GM12801 (cell line): ENCODE data around the gene TMX4.

Experiments
- TF ChIP-seq, protein P1 (sequence below): IDR thresholded peaks from one replicate; pipeline ENCODE4 v1.5.1; 2011; ENCODE audit warnings: control low read depth; ENCODE audit not compliant: insufficient read length; ENCODE audit errors: extremely low read depth

Gene TMX4

DNA sequence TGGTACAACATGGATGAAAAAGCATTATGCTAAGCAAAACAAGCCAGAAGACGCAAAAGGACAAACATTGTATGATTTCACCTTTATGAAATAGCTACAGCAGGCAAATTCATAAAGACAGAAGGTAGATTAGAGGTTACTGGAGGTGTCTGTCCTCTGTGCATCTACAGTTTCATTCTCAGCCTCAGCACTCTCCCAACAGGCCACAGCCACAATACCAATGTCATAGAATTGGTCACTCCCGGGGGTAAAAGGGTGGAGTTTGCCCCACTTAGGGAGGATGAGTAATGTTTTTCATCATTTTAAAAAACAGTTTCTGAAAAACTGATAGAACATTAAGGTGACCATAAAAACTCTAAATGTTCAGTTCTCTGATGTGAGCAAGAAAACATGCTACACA, 17.2 kb upstream of the TMX4 start:
- TF ChIP-seq, protein P1, sequence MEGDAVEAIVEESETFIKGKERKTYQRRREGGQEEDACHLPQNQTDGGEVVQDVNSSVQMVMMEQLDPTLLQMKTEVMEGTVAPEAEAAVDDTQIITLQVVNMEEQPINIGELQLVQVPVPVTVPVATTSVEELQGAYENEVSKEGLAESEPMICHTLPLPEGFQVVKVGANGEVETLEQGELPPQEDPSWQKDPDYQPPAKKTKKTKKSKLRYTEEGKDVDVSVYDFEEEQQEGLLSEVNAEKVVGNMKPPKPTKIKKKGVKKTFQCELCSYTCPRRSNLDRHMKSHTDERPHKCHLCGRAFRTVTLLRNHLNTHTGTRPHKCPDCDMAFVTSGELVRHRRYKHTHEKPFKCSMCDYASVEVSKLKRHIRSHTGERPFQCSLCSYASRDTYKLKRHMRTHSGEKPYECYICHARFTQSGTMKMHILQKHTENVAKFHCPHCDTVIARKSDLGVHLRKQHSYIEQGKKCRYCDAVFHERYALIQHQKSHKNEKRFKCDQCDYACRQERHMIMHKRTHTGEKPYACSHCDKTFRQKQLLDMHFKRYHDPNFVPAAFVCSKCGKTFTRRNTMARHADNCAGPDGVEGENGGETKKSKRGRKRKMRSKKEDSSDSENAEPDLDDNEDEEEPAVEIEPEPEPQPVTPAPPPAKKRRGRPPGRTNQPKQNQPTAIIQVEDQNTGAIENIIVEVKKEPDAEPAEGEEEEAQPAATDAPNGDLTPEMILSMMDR = no peak

DNA sequence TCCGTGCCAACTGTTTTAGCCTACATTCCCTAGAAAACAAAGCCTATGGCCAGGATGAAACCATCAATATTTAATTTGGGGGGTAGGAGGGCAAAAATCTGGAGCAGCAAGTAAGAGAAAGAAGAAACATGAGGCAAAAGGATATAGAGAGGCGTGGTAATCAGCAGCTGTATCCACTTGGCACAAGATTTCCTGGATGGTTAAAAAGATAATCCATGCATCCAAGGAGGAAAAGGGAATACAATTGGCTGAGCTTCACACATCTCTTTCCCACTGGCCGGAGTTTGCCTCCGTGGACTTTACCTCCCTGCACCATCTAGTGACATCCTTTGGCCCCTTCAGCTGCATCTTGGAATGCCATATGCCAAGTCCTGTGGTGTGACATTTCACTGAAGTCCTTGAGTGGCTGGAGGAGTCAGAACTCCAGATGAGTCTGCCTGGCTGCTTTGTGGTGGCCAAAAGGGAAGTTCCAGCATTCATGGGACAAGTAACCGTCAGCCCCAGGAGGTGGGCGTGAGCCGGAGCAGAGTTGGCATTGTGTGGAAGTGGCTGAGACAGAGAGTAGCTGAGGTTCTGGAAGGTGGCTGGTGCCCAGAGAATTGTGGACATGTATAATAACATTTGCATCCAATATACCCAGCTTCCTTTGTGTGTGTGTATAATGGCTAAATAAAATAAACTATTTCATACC, 13.7 kb upstream of the TMX4 start:
- TF ChIP-seq, protein P1 = no peak

GRCh38 chr20:8032499-8032898, 12.9 kb upstream of the TMX4 start:
- TF ChIP-seq, protein P1 = no peak

DNA sequence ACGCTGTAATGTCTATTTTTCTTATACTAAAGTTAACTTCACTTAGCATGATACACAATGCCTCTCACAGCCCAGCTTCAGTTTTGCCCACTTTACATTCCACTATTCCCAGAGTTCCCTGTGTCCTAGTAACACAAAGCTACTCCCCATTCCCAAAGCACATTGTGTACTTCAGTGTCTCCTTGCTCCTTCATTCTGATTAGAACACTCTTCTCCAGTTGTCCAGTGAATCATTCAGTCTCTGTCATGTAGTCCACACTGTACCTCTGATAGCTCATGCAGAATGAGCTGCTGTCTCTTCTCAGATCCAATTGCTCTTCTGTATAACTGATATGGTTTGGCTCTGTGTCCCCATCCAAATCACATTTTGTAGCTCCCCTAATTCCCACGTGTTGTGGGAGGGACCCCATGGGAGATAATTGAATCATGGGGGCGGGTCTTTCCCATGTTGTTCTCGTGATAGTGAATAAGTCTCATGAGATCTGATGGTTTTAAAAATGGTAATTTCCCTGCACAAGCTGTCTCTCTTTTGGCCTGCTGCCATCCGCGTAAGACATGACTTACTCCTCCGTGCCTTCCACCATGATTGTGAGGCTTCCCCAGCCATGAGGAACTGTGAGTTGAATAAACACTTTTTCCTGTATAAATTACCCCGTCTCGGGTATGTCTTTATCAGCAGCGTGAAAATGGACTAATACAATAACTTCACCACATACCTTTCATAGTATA, 2.1 kb upstream of the TMX4 start:
- TF ChIP-seq, protein P1 = no peak

- TF ChIP-seq, protein P1 = no peak
Measured at GRCh38 chr20:8020314-8021079, 936 bp upstream of the TMX4 start.

DNA sequence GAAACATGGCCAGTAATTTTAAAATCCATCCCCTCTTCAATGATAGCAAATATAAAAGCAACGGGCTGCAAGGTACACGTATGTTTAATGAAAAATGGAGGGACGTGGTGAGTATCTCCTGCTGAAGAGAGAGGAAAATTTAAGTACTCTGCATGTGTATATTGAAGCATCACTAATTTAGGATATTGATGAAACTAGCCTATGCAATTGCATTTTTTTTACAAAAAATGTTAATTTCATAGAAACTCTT, 362 bp upstream of the TMX4 start:
- TF ChIP-seq, protein P1 = no peak

- TF ChIP-seq, protein P1 = no peak
Measured at GRCh38 chr20:8018958-8019245, 659 bp downstream of the TMX4 start.
